Lung (tissue), 12 donors: ENCODE data around the gene ELOVL5. TPM values are rescaled to one million over a fixed set of nuclear protein-coding genes. Genes with fewer than 3 reads are reported as not detected.

ENCODE experiments used
- ATAC-seq: fragments of 200-7000 bp; cut with Tn5 transposase; one replicate; pipeline ENCODE4 v1.9.1; 2020; ENCODE audit warnings: moderate number of reproducible peaks; ENCODE audit not compliant: insufficient read depth, low FRiP score
- DNase-seq, 3 donors: peaks; one replicate each; pipeline ENCODE4 v3.0.0-alpha.2; 2013 to 2017
- H3K27ac ChIP-seq, 2 donors: one replicate each; pipeline ENCODE4 v1.5.1; 2013; ENCODE audit warnings: mild to moderate bottlenecking in 2 of 2, moderate library complexity in 2 of 2, control low read depth in 1 of 2, inconsistent platforms in 1 of 2, low read depth in 1 of 2, low read length in 1 of 2
- H3K27me3 ChIP-seq, 3 donors: one replicate each; pipeline ENCODE4 v1.5.1; 2013; ENCODE audit warnings: low read length in 2 of 3; ENCODE audit not compliant: control insufficient read depth in 3 of 3, insufficient read depth in 3 of 3
- H3K36me3 ChIP-seq, 4 donors: one replicate each; pipeline ENCODE4 v1.5.1; 2013; ENCODE audit warnings: low read length in 4 of 4, mild to moderate bottlenecking in 1 of 4, moderate library complexity in 1 of 4; ENCODE audit not compliant: control insufficient read depth in 4 of 4, insufficient read depth in 4 of 4
- H3K4me1 ChIP-seq, 5 donors: one replicate each; pipeline ENCODE4 v1.5.1; 2013; ENCODE audit warnings: low read length in 5 of 5, mild to moderate bottlenecking in 2 of 5, moderate library complexity in 1 of 5; ENCODE audit not compliant: control insufficient read depth in 5 of 5, insufficient read depth in 5 of 5
- H3K4me3 ChIP-seq: one replicate; pipeline ENCODE4 v1.5.1; 2013; ENCODE audit warnings: mild to moderate bottlenecking, control low read depth, moderate library complexity
- H3K9ac ChIP-seq, 2 donors: one replicate each; pipeline ENCODE4 v1.5.1; 2013; ENCODE audit warnings: low read length in 2 of 2, control low read depth in 1 of 2; ENCODE audit not compliant: insufficient read depth in 1 of 2
- H3K9me3 ChIP-seq, 4 donors: one replicate each; pipeline ENCODE4 v1.5.1; 2013; ENCODE audit warnings: low read length in 3 of 4, mild to moderate bottlenecking in 1 of 4, moderate library complexity in 1 of 4; ENCODE audit not compliant: control insufficient read depth in 4 of 4, insufficient read depth in 3 of 4
- CTCF ChIP-seq: IDR thresholded peaks from 2 replicates; pipeline ENCODE4 v1.5.1; 2012; ENCODE audit warnings: mild to moderate bottlenecking; ENCODE audit errors: control extremely low read depth, extremely low read depth
- WGBS, 2 donors: extraction: QIAGEN DNeasy Blood & Tissue Kit; methylation state at CpG; one replicate each; pipeline ENCODE4 v1.1.7; 2013; 5-methylcytosine and 5-hydroxymethylcytosine counted together
- polyA plus RNA-seq, 2 donors: library from polyadenylated mRNA; stranded (reverse); fragments of 200-250 nt; gene quantifications; one replicate each; pipeline ENCODE4 v1.2.1, GENCODE V29; 2013
- total RNA-seq, 2 donors: library from RNA; depleted of rRNA in 1 of 2; stranded (reverse); fragments of >200 nt in 1 of 2; gene quantifications; one replicate each; pipeline ENCODE4 v1.2.1, GENCODE V29; 2014 to 2021
- donor health status: control.
- donor health status: control.
- donor health status: Bipolar disorder and iron deficiency.
- donor health status: healthy.
- donor health status: DM: yes; HTN: yes; CAD: no.

The ELOVL5 gene
- total and polyA plus RNA-seq, 4 donors = 37.7 to 95.6 (median 89.9) TPM

GRCh38 chr6:53258774-53259155 is 90.0 kb downstream of the ELOVL5 start:
- 57 to 76% methylated on average over 5 of the region's 5 CpGs for WGBS, 2 donors
- no peak for ATAC-seq
- DNase-seq = no peak
- H3K27ac ChIP-seq = no peak overlapping the region
- peaks cover 0 to 4% (median 0%) of the 10 kb centered on the region in 5 donors for H3K4me1 ChIP-seq
- no peak for TF ChIP-seq CTCF
- H3K9me3 ChIP-seq = no peaks in the 10 kb centered on the region
- no peak overlapping the region for H3K4me3 ChIP-seq
- peaks cover 0 to 17% (median 8%) of the 10 kb centered on the region in 4 donors for H3K36me3 ChIP-seq
- H3K27me3 ChIP-seq = no peaks in the 10 kb centered on the region
- H3K9ac ChIP-seq = no peak overlapping the region

DNA sequence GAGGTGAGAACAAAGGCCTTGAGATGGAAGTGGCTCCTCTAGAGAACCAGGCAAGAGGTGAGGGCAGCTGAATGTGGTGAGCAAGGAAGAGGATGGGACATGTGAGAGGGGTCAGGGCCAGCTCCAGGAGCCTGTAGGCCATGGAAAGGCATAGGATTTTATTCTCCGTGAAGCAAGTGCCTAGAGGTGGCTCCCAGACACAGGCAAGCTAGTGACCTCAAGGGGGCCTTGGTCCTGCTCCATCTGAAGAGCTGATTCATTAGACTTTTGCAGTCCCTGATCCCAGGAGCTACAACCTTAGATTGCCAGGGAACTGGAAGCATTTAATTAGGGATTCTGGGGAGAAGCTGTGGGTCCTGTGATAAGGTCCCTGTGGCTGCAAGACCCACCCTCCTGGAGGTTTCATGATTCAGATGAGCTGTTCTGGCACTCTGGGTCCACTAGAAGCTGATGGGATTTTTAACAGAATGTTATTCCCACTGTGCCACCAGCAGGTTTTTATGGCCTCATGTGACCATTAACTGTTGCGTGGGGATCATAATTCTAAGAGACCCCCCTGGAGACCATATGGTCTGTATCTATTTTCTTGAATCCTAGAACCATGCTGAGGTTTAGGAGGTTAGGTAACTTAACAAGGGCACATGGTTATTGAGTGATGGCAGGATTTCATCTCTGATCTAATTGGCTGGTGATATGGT is 90.5 kb downstream of the ELOVL5 start:
- H3K4me3 ChIP-seq = no peak overlapping the region
- TF ChIP-seq CTCF = no peak
- no peaks in the 10 kb centered on the region for H3K9me3 ChIP-seq
- WGBS, 2 donors = 95 to 99% methylated on average over 2 of the region's 2 CpGs
- H3K9ac ChIP-seq = no peak overlapping the region
- H3K36me3 ChIP-seq = peaks cover 0 to 17% (median 8%) of the 10 kb centered on the region in 4 donors
- H3K27me3 ChIP-seq = no peaks in the 10 kb centered on the region
- H3K27ac ChIP-seq = no peak overlapping the region
- ATAC-seq (no peak), DNase-seq (no peak)
- H3K4me1 ChIP-seq = peaks cover 0 to 4% (median 0%) of the 10 kb centered on the region in 5 donors

DNA sequence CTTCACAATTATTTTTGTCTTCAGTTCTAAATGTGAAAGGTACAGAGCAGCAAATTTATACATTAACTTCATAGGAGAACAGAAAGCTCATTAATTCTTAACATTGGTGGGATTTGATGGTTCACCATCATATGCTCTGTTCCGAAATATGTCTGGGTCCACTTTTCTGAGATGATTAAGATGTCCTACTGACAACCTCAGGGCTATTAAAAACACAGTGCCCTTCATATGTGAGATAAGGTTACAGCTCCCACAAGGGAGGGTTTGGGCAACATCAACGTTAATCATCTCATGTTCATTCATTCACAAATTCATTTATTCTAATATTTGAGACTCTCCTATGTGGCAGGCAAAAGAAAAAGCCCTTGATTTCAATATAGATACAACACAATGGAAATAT is 91.2 kb downstream of the ELOVL5 start:
- no peaks in the 10 kb centered on the region for H3K27me3 ChIP-seq
- H3K36me3 ChIP-seq = peaks cover 0 to 15% (median 8%) of the 10 kb centered on the region in 4 donors
- TF ChIP-seq CTCF = no peak
- H3K4me1 ChIP-seq = peaks cover 0 to 4% (median 0%) of the 10 kb centered on the region in 5 donors
- H3K9ac ChIP-seq = no peak overlapping the region
- H3K4me3 ChIP-seq = no peak overlapping the region
- ATAC-seq = no peak
- WGBS, 2 donors = 94 to 95% methylated on average over 2 of the region's 2 CpGs
- DNase-seq = no peak
- no peak overlapping the region for H3K27ac ChIP-seq
- H3K9me3 ChIP-seq = no peaks in the 10 kb centered on the region

DNA sequence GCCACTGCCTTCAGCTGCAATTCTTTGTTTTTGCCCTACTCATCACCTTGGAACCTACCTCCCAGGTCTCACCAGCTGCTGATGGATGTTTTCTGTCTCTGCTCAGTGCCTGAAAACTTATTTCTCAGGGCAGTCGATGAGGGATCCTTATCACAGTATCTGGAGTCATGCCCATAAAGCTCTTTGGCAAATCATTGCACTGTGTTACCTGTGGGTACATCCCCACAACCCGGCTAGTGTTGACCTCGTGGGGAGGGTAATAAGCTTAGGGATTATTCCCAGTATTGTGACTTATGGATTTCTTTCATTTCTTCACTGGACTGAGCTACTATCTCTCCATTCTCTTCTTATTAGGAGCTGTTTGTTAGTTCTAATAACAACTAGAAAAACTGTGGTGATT is 91.7 kb downstream of the ELOVL5 start:
- H3K9me3 ChIP-seq = no peaks in the 10 kb centered on the region
- no peaks in the 10 kb centered on the region for H3K27me3 ChIP-seq
- H3K4me3 ChIP-seq = no peak overlapping the region
- WGBS, 2 donors = 83 to 96% methylated on average over 3 of the region's 3 CpGs
- ATAC-seq = no peak
- no peak overlapping the region for H3K27ac ChIP-seq
- no peak for DNase-seq
- TF ChIP-seq CTCF = no peak
- no peak overlapping the region for H3K9ac ChIP-seq
- peaks cover 0 to 4% (median 0%) of the 10 kb centered on the region in 5 donors for H3K4me1 ChIP-seq
- H3K36me3 ChIP-seq = peaks cover 0 to 15% (median 8%) of the 10 kb centered on the region in 4 donors
